NAMALWA (cell line): ENCODE measurements around the gene TNNI2.
"Not testable (repeated sequence)": the region's sequence is repeated elsewhere in the genome, so short reads cannot be mapped to it uniquely, and the experiment has no call there.

Experiments used
- DNase-seq: peaks from one replicate; pipeline ENCODE4 v3.0.0-alpha.2; 2015; ENCODE audit warnings: low spot score

The TNNI2 gene

DNA sequence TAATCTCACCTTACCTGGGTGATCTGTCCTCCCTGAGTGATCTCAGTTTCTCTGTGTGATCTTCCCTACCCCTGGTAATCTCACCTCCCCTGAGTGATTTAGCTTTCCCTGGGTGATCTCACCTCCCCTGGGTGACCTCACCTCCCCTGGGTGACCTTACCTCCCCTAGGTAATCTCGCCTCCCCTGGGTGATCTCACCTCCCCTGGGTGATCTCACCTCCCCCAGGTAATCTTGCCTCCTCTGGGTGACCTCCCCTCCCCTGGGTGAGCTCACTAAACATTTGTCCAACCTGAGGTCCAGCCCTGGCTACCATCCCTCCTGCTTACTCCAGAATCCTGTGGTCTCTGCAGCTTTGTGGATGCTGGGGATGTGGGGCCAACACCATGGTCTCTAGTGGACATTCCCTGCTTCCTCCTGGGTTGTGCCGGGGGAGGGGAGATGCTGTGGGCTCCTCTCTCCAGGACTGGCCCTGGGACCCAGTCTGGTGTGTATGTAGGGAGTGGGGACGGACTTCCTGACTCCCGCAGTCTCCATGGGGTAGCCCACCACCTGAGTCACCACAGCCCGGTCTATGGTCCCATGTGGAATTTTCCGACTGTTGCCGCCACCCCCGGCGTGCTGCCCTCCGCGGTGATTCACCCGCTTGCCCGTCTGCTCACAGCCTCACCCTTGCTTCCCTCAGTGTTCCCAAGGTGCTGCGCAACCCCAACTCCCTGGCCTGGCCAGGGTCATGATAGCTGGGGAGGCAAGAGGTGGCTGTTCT lies 24.0 kb downstream of the TNNI2 start:
- no peak for DNase-seq

DNA sequence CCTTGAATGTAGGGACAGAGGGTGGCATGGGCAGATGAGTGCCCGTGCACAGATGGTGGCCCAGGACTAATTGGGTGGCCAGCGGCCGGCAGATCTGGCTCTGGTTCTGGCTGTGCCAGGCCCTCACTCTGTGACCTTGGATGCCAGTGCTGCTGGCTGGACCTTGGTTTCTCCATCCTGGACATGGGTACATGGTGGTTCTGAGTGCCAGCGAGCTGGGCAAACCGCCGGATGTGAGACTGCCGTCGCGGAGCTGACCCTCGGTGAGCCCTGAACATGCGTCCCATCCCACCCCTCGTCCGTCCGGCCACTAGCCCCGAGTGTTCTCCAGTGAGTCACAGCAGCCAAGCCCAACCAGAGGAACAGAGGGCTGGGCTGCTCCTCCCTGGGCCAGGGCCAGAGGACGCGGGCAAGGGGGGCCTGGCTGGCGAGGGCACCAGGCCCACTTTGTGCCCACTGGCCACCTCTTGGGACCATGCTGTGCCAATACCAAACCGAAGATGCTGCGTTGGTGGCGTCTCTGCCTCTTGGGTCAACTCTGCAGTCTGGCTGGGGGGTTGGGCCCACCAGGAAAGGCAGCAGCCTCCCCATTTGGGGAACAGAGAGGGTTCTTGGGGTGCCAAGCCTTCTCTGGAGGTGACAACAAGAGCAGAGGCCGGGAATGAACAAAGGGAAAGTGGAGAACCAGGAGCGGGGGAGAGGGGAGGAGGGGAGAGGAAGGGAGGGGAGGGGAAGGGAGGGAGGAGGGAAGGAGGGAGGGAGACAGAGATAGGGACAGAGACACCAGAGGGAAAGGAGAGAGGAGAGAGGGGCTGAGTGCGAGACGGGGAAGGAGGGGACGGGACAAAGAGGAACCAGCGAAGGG lies 24.8 kb downstream of the TNNI2 start:
- no peak for DNase-seq

GRCh38 chr11:1864231-1864630 lies 25.4 kb downstream of the TNNI2 start:
- no peak for DNase-seq

DNA sequence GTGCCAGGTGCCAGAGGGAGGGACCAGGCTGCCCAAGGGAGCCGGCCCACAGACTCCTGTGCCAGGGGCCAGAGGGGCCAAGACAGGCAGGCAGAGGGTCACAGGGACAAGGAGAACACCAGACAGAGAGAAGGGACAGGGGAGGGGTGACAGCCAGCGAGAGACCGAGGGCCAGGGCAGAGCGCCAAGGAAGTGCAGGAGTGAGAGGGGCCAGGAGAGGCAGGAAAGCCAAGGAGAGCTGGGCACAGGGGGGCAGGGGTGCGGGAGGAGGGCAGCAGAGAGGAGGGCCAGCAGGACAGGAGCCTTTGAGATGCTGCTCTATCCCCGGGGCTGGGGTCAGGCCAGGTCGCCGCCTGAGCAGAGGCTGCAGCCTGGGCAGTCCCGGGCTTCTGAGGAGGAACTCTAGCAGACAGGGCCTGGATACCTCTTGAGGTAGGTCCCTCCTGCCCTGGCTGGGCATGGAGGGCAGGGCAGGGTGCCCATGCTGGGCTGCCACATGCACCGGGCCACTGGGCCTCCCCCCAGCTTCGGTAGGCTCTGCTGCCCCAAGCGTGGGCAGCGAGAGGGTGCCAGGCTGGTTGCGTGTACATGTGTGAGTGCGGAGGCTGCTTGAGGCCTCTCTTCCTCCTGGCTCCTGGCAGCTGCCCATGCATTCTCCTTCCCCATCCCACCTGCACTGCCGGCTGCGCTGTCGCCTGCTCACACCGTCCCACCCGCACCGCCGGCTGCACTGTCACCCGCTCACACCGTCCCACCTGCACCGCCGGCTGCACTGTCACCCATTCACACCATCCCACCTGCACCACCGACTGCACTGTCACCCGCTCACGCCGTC lies 26.3 kb downstream of the TNNI2 start:
- no peak for DNase-seq

DNA sequence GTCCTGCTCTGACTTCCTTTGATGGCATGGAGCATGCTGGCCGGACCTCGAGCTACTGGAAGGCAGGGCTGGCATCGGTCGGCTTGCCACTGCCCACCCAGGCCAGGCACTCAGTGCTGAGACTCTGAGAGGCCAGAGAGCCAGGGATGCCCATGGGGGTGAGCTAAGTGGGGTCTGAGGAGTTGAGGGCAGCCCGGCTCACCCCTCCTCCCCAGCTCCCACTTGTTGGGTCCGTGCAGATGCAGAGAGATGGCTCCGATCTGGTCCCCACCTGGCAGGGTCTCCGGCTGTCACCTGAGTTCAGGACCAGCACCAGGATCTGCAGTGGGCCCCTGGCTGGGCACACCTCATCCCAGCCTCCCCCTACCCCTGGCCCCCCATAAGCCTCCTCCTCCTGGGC lies 27.4 kb downstream of the TNNI2 start:
- no peak for DNase-seq

GRCh38 chr11:1866776-1867175 lies 28.0 kb downstream of the TNNI2 start:
- DNase-seq, result no peak

DNA sequence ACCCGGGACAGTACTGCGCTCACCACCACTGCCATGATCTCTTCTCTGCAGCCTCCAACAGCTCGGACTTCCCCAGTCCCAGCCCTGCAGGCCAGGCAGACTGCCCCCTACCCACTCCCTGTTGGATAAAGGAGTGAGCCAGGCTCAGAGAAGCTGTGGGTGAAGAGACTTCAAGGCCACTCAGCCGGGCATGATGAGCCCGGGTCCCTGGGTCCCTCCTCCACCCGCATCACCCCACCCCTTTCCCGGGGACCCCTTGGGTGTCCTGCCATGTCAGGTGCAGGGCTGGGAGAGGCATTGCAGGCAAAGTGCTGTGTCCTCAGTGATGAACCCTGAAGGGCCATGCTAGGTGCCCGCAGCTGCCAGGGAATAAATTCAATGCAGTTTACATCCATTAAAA lies 28.6 kb downstream of the TNNI2 start:
- no peak for DNase-seq

GRCh38 chr11:1868056-1868635 lies 29.4 kb downstream of the TNNI2 start:
- DNase-seq, result no peak

- no peak for DNase-seq
These were observed 30.0 kb downstream of the TNNI2 start for GRCh38 chr11:1868636-1869291.

DNA sequence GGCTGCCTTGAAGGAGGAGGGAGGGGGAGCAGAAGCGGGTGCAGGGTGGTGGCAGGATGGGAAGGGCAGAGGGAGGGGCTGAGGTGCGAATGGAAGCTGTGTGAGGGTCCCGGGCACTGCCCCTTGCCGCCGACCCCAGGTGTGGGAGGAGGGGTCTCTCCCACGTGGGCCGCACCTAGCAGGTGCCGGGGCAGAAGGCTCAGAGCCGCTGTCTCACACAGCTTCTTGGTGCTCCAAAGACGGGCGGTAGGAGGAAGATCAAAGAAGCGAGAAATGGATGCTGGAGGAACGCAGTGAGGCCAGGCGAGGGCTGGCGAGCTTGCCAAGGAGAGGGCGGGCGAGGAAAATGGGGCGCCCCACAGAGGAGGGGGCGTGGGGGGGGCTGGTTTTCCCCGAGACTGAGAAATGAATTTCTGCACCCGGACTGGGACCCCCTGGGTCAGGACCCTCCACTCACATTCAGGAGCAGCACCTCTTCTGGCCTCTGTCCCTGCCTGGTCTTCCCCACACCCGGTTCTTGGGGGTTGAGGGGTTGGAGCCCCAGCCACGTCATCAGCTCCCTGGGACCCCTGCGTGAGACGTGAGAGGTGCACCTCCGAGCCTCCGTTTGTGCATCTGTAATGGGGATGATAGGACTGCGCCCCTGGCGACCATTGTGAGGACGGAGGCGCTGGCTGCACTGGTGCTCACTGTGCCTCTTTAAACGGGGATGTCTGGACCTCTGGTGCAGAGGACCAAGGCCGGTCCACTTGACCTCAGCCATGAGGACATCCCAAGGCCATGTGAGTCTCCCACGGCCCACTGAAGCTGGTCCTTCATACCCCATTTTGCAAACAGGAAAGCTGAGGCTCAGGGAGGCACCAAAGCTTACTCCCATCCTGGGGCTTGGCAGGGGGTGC lies 30.9 kb downstream of the TNNI2 start:
- DNase-seq, result no peak

GRCh38 chr11:1870326-1870696 lies 31.5 kb downstream of the TNNI2 start:
- no peak for DNase-seq

DNA sequence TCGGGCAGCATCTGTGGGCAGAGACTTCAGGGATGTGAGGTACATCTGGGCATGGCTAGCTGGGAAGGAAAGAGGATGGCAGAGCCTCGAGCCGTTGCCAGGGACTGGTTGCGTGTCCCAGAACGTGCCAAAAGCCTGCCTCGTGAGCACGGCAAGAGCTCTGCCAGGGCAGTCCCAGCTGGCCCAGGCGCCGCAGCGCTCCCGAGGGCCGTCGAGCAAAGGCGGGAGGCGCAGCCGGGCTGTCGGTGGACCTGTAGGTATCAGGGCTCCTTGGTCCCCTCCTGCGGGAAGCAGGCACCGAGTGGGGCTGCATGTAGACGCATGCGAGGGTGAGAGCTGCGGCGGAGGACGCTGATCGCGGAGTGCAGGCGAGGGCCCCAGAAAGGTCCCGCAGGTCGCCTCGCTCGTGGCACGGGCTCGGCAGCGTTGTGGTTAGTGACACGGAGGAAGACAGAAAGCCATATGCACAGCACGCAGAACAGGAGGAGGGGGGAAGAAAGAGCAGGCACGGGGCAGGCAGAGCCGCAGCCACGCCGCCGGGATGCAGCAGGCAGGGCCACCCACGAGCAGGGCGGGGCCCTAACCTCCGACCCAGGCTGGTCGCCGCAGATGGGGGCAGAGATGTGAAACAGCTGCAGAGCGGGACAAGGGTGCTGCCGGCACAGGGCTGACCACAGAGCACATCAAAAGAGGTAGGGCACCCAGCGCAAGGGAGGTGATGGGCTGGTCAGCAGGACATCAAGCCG lies 32.1 kb downstream of the TNNI2 start:
- DNase-seq, result no peak

- no peak for DNase-seq
These were observed 32.8 kb downstream of the TNNI2 start for GRCh38 chr11:1871531-1871930.

- DNase-seq, result no peak
These were observed 33.6 kb downstream of the TNNI2 start for GRCh38 chr11:1872267-1872985.

DNA sequence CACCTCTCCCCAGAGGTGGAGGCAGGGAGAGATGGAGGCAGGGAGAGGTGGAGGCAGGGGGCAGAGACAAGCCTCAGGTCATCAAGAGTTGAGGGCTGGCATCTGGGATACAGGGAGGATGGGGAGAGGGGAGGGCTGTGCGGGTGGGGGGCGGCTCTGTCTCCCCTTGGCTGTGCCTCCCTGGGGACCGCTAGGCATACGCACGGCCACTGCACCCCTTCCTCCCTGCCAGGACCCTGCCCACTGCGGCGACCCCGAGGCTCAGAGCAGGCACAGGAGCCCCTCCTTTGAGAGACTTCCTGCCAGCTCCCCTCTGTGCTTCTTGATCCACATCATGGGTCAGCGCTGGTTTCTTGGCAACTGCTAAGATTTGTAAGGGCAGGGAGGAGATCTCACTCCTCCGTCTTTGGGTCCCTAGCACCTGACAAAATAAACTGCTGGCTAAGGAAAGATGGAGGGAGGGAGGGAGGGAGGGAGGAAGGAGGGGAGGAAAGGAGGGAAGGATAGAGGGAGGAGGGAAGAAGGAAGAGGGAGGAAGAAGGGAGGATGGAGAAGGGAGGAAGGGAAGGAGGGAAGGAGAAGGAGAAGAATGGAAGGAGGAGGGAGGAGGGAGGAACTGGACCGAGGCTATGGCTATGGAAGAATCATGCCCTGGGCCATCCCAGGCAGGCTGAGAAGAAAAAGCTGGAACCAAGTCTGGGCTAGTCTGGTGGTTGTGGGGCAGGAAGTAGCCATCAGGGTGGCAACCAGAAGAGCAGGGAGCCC lies 34.4 kb downstream of the TNNI2 start:
- no peak for DNase-seq

DNA sequence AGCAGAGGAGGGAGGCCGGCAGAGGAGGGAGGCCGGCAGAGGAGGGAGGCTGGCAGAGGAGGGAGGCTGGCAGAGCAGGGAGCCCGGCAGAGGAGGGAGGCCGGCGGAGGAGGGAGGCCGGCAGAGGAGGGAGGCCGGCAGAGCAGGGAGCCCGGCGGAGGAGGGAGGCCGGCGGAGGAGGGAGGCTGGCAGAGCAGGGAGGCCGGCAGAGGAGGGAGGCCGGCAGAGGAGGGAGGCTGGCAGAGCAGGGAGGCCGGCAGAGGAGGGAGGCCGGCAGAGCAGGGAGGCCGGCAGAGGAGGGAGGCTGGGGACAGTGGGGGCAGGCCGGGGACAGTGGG lies 35.0 kb downstream of the TNNI2 start:
- not testable (repeated sequence) for DNase-seq

DNA sequence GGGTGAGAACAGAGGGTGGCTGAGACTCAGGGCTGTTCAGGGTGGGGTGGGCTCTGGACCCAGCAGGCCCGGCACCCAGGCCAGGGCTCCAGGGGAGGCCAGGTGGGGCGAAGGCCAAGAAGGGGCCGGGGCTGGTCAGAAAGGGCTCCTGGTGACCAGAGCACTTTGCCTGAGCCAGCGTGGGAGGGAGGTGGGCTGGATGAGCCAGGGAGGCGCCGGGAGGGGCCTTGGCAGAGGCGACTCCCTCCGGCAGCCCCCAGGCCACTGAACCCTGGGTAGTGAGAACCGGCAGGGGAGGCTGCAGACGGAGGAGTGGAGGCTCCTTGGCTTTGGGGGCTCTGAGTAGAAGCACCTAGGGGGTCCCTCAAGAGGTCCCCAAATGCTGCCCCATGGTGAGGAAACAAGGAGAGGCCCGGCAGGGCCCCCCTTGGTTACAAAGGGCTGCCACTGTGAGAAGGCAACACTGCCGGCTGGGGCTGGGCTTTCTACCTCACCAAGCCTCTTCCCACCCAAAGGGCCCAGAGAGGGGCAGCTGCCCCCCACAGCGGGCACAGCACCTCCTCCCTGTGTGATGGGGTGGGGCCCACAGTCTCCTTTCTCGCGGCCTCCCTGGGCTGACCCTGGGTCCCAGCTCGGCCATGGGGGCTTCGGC lies 35.8 kb downstream of the TNNI2 start:
- DNase-seq, result not testable (repeated sequence)
